ENCODE data around the gene RAB5IF.
"Not testable (repeated sequence)": the region's sequence is repeated elsewhere in the genome, so short reads cannot be mapped to it uniquely, and the experiment has no call there.

The RAB5IF gene, protein sequence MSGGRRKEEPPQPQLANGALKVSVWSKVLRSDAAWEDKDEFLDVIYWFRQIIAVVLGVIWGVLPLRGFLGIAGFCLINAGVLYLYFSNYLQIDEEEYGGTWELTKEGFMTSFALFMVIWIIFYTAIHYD

DNA sequence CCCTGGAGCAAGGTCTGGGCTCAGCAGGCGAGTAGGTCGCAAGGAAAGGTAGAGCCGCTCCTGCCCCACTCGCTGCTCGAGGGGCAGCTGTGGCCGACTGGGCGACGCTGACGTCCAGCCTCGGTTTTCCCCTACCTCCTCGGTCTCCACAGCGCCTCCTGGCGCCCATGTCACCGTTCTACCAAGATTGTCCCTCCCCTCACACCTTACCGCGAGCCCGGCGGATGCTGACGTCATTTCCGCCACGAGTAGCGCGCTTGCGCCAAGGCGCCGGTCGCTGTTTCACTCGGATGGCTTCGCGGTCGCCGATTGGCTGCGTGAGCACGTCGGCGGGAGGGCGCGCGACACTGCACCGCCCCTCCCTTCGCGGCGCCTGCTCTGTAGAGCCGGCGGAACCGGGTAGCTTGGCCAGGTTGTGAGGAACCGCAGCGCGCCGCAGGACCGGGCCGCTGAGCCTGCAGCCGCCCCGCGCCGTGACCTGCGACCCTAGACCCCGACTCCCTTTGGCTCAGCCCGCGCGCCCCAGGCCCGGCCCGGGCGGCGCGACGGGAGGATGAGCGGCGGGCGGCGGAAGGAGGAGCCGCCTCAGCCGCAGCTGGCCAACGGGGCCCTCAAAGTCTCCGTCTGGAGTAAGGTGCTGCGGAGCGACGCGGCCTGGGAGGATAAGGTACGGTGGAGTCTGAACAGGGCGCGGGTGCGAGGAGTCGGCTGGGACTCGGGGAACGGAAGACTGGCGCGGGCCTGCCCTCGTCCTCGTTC lies at the start of gene RAB5IF:
RAB5IF (plus strand) TSS at position 381 of the 759 bp plus-strand sequence; CDS start at position 554, 173 bp downstream.
- peak; percentile 96 to 100 for DNase-seq

DNA sequence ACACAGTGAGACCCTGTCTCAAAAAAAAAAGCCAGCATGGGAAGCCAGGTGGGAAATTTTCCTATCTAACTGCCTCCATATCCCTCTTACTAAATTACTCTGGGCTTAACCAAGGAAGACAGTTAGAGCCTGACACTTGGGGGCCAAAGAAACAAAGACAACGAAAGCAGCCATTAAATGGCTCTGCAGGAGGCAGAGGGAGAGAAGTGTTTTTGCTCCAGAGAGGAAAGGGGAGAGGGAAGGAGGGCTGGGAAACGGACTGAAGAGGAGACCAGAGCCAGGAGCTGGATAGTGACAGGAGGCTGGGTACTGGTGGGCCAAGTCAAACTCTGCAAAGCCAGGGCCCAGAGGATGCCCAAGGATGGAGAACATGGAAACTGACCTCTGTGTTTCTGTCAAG lies 42.9 kb upstream of the RAB5IF start:
- DNase-seq: no peak

DNA sequence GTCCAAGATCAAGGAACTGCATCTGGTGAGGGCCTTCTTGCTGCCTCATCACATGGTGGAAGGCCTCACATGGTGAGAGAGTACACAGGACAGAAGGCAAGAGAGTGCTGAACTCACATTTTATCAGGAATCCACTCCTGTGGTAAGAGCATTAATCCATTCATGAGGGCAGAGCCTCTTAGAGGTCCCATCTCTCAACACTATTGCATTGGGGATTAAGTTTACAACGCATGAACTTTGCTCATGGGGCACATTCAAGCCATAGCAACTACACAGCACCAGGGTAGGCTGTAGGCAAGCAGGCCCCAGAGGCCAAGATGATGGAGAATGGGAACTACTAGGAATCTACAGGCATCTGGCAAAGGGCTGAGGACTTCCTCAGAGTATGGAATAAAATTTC lies 42.2 kb upstream of the RAB5IF start:
- no peak for DNase-seq

DNA sequence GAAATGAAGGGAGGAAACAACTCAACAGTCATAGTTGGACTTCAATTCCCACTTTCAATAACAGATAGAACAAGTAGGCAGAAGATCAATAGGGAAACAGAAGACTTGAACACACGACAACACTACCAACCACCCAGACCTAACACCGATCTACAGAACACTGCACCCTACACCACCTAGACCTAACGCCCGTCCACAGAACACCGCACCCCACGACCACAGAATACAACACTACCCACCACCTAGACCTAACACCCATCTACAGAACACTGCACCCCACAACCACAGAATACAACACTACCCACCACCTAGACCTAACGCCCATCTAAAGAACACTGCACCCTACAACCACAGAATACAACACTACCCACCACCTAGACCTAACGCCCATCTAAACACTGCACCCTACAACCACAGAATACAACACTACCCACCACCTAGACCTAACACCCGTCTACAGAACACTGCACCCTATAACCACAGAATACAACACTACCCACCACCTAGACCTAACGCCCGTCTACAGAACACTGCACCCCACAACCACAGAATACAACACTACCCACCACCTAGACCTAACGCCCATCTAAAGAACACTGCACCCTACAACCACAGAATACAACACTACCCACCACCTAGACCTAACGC lies 41.4 kb upstream of the RAB5IF start:
- DNase-seq: not testable (repeated sequence)

DNA sequence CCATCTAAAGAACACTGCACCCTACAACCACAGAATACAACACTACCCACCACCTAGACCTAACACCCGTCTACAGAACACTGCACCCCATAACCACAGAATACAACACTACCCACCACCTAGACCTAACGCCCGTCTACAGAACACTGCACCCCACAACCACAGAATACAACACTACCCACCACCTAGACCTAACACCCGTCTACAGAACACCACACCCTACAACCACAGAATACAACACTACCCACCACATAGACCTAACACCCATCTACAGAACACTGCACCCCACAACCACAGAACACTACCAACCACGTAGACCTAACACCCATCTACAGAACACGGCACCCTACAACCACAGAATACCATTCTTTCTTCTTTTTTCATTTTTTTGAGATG lies 40.9 kb upstream of the RAB5IF start:
- not testable (repeated sequence) for DNase-seq

DNA sequence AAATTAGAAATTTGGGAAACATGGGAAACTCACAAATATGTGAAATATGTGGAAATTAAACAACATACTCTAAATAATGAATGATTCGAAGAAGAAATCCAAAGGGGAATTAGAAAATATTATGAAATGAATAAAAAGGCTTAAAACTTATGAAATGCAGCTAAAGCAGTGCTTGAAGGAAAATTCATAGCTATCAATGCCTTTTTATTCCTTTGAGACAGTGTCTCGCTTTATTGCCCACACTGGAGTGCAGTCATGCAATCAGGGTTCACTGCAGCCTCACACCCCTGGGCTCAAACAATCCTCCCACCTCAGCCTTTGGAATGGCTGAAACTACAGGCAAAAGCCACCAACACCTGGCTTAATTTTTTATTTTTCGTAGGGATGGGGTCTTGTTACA lies 40.1 kb upstream of the RAB5IF start:
- DNase-seq: no peak

DNA sequence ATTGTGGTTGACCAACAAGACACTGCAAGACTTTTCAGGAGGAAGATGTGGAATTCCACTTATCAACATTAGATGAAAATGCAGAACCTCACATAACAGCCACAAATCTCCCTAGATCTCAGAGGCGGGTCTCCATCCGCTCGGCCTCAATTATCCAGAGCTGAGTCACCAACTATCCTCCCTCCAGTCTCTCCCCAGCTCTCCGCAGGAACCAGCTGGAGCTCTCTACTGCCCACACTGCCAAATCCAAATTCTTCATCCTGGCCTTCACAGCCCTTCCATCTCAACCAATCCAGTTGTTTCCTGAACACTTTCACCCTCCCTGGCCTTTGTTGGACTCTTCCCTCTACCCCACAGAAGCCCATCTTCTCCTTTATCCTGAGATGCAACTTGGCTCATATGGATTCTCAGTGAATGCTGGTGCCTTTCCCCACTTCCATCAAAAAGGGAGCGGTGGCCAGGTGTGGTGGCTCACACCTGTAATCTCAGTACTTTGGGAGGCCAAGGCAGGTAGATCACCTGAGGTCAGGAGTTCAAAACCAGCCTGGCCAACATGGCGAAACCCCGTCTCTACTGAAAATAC lies 35.6 kb upstream of the RAB5IF start:
- DNase-seq: no peak

DNA sequence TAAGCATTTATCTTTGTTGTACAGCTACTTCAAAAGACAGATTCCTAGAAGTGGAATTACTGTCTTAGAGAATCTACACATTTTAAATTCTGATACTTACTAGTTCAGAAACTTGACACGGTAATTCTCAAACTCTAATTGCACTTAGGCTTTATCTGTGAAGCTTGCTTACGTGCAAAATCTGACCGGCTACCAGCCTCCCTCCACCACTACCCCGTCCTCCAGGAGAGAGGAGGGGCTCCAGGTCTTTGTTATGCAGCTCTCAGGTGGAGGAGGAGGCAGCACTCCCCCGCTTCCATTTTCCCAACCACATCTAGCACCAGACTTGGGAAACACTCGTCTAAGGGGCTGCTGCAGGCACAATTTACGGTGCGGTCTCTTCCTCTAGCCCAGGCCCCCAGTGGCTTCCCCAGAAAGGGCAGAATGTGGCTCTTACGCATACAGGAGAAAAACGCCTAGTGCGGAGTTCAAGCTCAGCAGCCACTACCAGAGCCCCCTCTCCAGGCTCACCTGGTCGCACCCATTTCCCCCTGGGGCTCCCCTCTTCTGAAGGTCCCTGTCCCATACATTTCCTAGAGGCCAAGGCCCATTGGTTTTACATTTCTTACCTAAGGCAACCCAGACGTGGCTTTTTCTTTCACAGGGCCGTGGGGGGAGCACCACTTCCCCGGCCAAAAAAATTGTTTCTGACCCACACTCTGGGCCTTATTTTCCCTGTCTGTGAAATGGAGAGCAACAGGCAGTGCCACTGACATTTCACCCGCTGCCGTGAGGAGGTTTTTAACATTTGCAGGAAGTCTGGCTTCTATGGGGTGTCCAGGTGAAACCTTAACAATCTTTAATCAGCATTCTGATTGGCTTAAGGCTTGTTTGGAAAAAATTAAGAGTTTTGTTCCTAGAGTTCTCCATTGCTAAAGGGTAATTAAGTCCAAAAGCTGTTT lies 33.7 kb upstream of the RAB5IF start:
- DNase-seq: no peak

DNA sequence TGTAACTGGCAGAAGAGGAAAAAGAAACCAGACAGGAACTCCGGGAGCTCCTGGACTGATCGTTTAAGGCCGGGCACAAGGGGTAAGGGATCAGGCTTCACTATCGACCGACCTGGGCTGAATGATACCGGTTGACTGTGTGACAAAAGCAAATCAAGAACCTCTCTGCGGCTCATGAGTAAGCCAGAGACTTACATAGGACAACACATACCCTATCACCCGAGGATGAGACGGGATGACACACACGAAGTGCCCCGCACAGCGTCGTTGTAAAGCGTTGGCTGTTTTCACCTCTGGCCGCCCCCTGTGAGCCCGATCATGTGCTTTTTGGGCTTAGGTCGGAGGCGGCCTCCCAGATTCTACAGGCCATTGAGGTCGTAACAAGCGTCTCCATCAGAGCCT lies 32.9 kb upstream of the RAB5IF start:
- DNase-seq: peak in 1 of 2 experiments; percentile 33

DNA sequence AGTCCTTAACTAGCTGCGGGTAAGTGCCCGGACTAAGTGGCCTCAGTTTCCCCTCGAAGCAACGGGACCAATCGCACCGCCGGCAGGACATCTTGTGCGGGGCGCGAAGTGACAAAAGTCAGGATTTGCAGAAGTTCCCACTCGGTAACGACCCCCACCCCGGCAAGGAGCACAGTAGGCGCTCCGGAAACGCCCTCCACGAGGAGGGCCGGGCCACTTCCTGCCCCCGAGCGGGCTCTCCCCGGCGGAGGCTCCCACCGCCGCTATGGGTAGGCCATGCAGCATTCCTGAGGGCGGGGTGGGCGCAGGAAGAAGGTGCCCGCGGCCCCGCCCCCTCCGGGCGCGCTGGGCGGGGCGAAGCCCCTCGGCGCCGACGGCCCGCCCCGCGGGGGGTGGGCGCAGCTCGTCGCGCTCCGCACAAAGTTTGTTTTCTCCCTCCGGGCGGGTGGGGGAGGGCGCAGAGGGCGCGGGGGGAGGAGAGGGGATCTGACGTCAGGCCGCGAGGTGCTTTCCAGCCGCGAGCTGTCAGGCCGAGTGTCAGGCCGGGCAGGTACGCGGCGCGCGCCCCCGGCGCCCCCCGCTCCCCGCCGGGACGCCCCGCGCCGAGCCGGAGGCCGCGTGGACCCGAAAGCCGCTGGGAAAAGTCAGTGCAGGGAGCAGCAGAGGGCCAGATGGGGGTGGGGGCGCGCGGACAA lies 32.3 kb upstream of the RAB5IF start, which contains the start of gene TGIF2:
TGIF2 (plus strand) TSS at position 495 of the 695 bp plus-strand sequence. CDS start 5,178 bp downstream, outside the sequence.
- DNase-seq: peak; percentile 45 to 93

DNA sequence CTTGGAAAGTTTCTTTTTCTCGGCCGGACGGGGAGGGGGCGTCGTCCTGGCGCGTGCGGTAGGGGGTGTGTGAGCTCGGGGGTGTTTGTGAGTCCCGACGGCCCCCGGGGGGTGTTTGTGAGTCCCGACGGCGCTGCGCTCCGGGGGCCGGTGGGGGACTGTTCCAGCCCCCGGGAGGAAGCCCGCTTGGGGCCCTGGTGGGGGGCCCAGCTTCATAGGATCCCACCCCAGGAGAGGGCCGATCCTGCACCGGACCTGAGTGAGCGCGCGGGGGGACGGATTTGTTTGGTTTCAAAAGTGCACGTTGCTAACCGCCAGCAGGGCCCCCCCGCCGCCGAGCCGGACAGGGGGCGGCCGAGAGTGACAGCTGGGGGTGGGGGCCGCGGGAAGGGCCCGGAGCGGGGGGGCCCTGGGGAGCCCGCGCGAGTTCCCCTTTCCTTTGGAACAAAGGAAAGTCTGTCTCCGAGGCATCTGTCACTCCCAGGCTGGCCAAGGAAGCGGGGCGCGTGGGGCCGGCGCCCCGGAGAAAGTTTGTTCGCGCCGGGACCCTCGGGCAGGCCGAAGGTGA lies 31.7 kb upstream of the RAB5IF start:
- DNase-seq: peak in 1 of 2 experiments; percentile 60

DNA sequence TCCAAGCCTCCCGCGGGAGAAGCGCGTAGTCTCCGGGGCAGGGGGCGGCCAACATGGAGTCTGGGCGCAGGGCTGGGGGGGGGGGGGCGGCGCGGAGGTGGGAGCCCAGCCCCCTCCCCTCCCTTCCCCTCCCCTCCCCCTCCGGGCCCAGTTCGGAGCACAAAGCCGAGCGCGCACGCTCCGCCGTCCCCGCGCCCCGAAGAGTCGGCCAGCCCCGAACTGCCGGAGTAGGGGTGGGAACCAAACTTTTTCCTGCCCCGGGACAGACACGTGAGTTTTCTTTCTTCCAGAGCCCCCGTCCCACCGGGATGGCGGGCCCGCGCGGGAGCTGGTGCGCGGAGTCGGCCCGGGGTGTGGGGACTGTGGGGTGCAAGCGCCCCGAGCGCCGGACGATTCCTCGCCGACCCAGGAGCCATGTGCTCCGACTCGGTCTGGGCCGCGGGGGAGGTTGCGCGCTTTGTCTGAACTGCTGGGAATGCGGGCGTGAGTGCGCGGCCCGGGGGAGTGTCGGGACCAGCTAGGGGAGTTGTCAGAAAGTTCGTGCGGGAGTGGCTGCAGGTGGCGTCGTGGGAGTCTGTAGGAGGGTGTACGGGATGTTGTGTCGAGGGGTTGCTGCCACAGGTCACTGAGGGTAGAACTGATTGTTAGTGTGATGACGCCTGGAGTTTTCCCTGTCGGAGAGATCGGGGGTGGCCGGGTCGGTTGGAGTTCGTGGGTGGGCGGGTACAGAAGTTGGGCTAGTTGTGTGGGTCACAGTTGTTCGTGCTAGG lies 31.0 kb upstream of the RAB5IF start:
- DNase-seq: peak; percentile 38 to 63

DNA sequence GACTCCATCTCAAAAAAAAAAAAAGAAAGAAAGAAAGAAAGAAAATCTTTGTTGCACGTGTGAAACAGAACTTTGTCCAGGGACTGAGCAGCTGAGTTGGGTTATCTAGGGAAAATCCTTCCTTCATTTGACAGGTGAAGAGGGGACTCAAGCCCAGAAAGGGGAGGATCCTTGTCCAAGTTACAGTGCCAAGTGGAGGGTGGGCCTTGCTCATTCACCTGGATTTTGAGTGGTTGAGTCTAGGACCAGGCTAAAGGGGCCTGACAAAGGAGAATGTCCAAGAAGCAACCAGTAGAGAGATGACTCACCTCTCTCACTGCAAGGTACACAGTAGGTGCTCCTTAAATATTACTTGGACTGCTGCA lies 29.5 kb upstream of the RAB5IF start:
- no peak for DNase-seq

DNA sequence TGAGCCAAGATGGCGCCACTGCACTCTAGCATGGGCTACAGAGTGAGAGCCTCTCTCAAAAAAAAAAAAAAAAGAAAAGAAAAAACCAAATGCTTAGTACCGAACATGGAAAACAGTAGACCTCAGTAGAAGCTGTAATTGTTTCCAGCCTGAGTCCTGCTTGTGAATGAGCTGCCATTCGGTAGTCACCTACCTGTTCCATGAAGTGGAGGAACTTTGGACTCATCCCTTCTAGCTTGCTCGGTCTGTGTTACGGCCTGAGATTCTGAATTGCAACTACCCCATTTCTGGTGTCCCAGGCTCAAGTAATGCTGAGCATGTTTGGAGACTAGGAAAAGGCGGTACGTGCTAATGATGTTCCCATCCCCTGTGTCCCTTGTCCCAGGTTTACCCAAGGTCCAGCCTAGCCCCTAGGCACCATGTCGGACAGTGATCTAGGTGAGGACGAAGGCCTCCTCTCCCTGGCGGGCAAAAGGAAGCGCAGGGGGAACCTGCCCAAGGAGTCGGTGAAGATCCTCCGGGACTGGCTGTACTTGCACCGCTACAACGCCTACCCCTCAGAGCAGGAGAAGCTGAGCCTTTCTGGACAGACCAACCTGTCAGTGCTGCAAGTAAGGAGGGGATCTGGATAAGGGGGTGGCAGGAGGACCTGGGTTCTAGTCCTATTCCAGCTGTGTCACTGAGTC lies 27.1 kb upstream of the RAB5IF start:
- no peak for DNase-seq

DNA sequence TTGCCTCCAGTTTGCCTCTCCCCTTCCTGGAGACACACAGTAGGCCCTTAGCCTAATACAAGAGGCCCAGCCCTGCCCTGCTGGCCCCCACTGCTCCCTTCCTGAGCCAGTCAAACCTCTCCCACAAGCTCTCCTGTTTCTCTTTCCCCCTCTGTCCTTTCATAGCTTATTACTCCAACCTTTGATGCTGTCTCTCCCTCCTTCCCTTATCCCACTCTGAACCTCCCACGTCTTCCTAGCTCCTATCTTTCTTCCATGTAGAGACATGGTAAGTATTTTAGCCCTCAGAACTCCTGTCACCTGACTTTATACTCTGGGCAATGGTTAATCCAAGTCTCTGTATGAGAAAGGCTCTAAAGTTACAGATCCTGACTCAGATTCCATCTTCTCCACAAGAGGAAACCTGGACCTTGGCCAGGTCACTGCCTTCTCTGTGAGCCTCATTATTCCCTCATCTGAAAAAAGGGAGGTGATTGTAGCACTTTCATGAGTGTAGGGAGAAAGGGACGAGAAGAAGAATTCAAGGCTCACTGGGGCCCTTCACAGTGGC lies 25.5 kb upstream of the RAB5IF start:
- no peak for DNase-seq

DNA sequence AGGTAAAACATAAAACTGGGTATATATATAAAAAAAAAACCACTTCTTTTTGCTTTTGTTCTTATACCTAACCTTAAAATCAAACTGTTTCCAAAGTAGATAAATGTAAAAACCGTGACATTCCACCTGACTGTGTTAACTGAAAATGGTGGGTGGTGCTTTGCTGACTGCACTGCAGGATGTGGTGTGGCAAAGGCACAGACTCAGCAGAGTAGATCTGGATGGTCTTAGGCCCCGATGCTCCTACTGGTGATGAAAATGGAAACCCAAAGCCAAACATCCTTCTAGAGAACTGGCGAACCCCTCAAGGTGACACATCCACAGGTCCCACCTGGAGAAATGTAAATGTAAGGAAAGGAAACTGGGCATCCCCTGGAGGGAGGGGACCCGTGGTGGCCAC lies 23.3 kb upstream of the RAB5IF start:
- DNase-seq: no peak

DNA sequence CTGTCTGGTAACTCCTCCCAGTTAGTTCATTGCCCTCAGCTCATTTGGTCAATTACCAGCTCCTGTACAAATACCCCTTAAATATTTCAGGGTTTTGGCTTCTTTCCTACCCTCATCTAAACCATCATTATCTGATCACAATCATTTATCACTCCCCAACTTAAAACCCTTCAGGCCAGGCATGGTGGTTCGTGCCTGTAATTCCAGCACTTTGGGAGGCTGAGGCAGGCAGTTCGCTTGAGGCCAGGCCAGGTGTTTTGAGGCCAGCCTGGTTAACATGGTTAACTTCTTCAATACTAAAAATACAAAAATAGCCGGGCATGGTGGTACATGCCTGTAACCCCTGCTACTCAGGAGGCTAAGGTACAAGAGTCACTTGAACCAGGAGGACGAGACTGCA lies 22.8 kb upstream of the RAB5IF start:
- DNase-seq: no peak

DNA sequence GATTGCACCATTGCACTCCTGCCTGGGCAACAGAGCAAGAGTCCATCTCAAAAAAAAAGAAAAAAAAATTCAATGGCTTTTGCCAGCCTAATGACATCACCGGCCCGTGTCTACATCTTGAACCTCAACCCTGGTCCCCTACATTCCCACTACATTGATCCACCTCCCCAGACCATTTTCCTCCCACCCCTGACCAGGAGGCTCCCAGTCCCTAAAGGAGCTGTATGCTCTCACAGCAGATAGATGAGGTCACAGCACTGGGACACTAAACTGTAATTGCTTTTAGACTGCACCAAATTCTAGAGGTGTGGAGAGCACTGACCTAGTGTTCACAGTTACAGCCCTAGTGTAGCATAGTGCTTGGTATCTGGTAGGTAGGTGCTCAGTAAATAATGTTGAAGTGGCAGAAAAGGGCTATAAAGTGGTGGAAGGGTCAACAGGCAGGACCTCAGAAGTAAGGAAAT lies 21.5 kb upstream of the RAB5IF start:
- DNase-seq: no peak

DNA sequence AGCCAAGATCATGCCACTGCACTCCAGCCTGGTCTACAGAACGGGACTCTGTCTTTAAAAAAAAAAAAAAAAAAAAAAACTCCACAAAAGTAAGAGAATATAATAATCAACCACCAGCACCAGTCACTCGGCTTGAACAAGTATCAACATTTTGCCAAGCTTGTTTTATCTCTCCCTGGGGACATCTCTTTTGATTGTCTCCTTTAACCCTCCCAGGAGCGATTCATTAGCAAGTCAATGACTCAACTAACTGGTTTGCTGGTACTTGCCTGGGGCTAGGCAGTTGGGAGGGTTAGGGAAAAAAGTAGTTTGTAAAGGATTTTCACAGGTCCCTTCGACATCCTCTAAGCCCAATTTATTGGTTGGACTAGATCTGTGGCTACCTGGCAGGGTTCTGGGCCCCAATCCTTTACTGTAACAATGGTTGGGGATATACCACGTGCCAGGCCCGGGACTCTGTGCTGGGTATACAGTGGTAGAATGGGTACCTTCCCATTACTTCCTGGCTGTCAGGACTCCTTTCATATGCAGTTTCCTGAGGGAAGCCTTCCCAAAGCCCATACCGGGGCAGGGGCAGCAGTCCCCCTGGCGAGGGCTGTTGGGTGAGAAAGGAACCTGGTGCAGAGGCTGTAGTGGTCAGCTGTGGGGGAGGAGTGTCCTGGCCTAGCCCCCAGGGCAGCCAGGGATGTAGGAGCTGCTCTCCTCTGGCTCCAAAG lies 20.0 kb upstream of the RAB5IF start:
- peak; percentile 97 for DNase-seq

All from NCI-H526 (cell line).